Stimulated activated CD4-positive, alpha-beta T cell treated with anti-CD3 and anti-CD28 coated beads, Interleukin-4, amount 100 ng/mL, for 4 hours (primary cell): ENCODE data around the gene GGA3.
"Not testable (repeated sequence)": the region's sequence is repeated elsewhere in the genome, so short reads cannot be mapped to it uniquely, and the experiment has no call there.

ENCODE experiments used
- DNase-seq, 2 experiments: peaks; one replicate each; pipeline ENCODE4 v3.0.0-alpha.2; 2020

The GGA3 gene, protein sequence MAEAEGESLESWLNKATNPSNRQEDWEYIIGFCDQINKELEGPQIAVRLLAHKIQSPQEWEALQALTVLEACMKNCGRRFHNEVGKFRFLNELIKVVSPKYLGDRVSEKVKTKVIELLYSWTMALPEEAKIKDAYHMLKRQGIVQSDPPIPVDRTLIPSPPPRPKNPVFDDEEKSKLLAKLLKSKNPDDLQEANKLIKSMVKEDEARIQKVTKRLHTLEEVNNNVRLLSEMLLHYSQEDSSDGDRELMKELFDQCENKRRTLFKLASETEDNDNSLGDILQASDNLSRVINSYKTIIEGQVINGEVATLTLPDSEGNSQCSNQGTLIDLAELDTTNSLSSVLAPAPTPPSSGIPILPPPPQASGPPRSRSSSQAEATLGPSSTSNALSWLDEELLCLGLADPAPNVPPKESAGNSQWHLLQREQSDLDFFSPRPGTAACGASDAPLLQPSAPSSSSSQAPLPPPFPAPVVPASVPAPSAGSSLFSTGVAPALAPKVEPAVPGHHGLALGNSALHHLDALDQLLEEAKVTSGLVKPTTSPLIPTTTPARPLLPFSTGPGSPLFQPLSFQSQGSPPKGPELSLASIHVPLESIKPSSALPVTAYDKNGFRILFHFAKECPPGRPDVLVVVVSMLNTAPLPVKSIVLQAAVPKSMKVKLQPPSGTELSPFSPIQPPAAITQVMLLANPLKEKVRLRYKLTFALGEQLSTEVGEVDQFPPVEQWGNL

DNA sequence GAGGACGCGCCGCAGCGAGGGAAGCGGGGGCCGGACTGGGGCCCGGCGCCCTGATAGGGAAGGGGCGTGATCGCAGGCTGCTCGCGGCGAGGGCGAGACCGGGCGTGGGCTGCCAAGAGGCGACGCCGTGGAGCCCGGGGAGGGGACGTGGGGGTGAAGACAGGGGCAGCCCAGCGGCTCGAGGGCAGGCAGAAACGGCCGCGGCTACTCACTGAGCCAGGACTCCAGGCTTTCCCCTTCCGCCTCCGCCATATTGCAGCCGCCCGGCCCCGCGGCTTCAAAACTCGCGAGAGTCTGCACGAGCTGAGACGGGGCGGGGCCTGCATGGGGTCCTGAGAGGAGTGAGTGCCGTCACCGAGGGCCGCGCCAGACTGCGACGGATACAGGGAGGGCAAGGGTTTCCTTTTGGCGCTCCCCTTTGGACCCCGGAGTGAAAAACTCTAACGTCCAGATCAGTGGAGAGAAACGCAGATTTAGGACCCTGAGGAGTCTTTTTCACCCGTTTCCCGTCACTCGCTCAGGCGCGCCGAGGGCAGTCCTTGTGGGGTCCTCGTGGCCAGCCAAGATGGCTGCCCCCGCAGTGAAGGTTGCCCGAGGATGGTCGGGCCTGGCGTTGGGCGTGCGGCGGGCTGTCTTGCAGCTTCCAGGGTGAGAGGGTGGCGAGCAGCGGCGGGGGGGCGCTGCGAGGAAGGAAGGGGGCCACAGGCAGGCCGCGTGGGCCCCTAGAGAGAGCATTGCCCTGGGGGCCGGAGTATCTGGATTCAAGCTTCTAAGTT, at the start of gene GGA3, which contains the start of gene MRPS7:
Gene GGA3, minus strand, starts transcription at position 271 of the 776 bp plus-strand sequence. Its CDS starts 19 bp downstream, at position 252.
Gene MRPS7, plus strand, starts transcription at position 544 of the 776 bp plus-strand sequence. Its CDS starts 22 bp downstream, at position 566.
- peak; percentile 93 to 94 for DNase-seq

DNA sequence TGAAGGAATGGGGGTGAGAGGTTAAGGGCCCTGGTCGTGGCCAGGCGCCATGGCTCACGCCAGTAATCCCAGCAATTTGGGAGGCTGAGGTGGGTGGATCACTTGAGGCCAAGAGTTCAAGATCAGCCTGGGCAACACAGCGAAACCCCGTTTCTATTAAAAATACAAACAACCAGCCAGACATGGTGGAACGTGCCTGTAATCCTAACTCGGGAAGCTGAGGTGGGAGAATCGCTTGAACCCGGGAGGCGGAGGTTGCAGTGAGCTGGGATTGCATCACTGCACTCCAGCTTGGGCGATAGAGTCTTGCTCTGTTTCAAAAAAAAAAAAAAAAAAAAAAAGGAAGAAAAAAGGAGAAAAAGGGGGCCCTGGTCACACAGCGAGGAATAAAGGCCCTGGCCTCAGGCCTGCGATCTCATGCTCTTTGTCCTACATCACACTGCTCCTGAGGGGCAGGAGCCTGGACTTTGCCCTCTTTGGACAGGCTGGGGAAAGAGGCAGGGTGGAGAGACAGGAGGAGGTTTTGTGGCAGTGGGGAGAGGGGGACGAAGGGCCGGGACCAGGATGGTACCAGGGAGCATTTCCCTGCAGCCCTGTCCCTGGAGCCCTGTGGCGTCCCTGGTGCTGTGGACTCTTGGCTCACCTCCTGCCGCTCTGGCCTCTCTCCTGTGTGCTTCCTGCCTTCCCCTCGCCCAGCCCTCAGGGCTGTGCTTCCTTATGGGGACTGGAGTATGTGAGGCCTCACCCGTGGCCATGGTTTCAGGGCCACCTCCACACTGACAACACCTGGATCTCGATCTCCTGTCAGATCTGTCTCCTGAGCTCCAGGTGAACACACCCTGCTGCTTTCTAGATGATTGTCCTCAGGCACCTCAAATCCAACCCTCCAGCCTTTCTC, 47.6 kb upstream of the GGA3 start:
- DNase-seq: no peak

- DNase-seq: no peak
Observed at GRCh38 chr17:75307957-75308731, 46.7 kb upstream of the GGA3 start.

DNA sequence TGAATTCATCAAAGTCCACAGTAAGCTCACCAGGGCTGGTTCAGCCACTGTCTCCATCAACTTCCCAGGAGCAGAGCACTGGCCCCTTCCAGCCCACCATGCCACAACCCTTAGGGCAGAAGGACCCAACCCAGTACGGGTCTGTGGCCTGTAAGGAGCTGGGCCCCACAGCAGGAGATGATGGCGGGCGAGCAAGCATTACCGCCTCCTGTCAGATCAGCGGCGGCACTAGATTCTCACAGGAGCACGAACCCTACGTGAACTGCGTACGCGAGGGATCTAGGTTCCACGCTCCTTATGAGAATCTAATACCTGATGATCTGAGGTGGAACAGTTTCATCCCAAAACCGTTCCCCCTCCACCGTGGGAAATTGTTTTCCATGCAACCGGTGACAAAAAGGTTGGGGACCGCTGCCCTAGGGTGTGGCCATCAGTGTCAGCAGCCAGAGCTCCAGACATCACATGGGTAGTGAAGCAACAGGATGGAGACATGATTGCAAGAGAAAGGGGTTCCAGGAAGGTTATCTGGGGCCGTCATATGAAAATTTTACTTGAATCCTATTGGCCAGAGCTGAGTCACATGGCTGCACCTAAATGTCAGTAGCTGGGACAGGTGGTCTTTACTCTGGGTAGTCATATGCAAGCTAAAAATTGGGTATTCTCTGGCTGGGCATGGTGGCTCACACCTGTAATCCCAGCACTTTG, 40.2 kb upstream of the GGA3 start:
- no peak for DNase-seq

GRCh38 chr17:75301049-75301448, 39.6 kb upstream of the GGA3 start:
- DNase-seq: no peak

- no peak for DNase-seq
Observed at GRCh38 chr17:75300280-75300679, 38.9 kb upstream of the GGA3 start.

- DNase-seq: no peak
Observed at GRCh38 chr17:75295201-75296158, 34.1 kb upstream of the GGA3 start.

- not testable (repeated sequence) for DNase-seq
Observed at GRCh38 chr17:75292810-75293448, 31.5 kb upstream of the GGA3 start.

- DNase-seq: peak; percentile 58 to 74
Observed at GRCh38 chr17:75289832-75290337, 28.5 kb upstream of the GGA3 start.

DNA sequence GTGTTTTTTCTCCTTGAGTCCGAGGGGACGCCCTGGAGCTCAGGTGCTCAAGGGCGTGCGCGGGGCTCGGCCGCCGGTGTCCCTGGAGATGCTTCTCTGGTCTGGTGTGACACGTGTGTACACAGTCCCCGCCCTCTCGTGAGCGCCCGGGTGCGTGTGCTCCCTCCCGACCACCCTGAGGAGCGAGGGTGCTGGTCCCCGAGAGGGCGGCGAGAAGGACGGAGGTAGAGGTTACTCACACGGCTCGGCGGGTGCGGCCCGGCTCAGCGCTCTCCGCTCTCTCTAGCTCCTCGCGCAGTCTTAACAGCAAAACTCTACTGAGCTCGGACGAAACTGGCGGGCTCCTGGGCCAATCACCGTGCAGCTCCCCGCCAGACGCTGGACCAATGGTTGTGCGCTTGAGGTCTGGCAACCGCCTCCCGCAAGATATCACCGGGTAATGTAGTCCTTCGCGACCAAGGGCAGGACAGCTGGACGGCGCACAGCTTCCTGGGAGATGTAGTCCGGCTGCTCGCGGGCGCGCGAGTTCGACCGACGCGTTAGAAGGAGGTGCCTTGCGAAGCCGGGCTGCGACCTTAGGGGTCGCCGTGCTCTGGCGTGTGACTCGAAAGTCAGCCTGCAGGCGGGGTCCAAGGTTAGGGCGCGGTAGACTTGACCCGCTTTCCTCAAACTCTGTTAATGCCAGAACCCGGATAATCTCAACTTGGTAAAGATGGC, 27.9 kb upstream of the GGA3 start, which contains the start of gene SLC25A19:
Gene SLC25A19, minus strand, starts transcription at position 319 of the 717 bp plus-strand sequence. CDS start 2,669 bp downstream, outside the sequence.
- peak; percentile 91 to 98 for DNase-seq

DNA sequence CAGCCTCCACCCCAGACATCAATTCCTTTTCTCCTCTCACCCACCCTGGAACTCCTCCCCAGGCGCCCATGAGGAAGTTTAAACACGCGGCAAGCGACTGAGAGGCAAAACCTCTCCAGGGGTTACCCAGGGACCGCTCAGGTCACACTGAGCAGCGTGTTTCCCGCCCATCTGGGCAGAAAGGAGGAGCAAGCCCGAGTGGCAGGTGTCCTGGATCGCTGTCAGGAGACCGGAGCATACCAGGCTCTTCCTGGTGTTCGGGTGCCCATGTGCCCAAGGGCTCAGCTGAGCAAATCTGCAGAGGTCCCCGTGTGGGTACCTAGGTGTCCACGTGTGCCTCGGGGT, 27.3 kb upstream of the GGA3 start:
- DNase-seq: peak; percentile 30 to 39

- DNase-seq: no peak
Observed at GRCh38 chr17:75288359-75288758, 27.0 kb upstream of the GGA3 start.

GRCh38 chr17:75287221-75287620, 25.8 kb upstream of the GGA3 start:
- DNase-seq: no peak

GRCh38 chr17:75285123-75285522, 23.7 kb upstream of the GGA3 start:
- DNase-seq: no peak

GRCh38 chr17:75280189-75280588, 18.8 kb upstream of the GGA3 start:
- DNase-seq: not testable (repeated sequence)

DNA sequence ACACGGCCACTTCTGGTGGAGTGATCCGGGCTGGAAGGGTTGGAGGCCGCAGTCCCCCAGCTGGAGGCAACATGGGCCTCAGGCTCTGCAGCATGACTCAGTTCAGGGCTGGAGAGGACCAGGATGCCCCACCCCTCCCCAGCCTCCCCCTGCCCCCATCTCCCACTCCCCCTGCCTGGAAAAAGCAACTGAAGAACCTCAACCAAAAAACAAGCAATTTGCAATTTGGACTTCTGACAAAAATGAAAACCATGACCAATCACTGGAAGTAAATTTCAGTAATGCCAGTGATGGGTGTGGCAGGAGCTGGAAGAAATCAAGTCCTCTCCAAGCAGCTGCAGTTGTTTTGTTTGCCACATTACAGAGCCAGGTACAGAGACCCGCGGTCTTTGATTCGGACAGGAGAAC, 16.3 kb upstream of the GGA3 start:
- DNase-seq: no peak

DNA sequence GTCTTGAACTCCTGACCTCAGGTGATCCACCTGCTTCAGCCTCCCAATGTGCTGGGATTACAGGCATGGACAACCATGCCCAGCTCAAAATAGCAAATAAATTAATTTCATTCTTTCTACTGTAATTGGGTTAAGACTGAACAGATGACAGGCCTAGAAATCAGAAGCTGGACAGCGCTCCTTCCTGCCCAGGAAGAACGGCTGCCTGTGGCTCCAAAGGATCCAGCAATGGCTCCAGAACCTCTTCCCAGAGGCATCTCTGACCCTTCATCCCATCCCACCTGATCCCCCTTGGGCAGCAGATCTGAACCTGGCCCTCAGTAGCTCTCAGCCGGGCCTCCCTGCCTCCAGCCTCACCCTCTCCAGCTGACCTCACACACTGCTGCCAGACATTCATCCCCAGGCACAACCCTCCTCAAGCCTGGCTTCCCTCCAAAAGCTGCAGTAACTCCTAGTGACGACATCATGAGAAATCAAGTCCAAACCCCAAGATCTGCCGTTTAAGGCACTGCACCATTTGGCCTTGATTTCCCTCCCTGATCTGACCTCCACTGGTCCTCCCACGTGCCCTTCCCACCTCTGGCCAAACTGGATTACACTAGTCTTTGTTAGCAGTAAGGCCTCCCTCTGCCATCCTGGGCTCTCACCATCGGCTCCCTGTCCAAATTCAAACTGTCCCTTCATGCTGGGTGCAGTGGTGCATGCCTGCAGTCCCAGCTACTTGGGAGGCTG, 12.7 kb upstream of the GGA3 start:
- no peak for DNase-seq
